Right atrium auricular region (tissue), 2 donors: ENCODE measurements around the gene ZBTB46. TPM values are rescaled to one million over a fixed set of nuclear protein-coding genes. Genes with fewer than 3 reads are reported as not detected.

Experiments
- DNase-seq: peaks from one replicate; pipeline ENCODE4 v3.0.0-alpha.2; 2019; ENCODE audit warnings: low spot score
- H3K27ac ChIP-seq, 2 donors: fragments of 200-600 bp; sonication (generic); 1 replicate in 1 of 2; 2 replicates in 1 of 2; pipeline ENCODE4 v1.5.1; 2016 to 2019
- H3K27me3 ChIP-seq, 2 donors: fragments of 200-600 bp; sonication (generic); one replicate each; pipeline versions ENCODE4 v1.5.1 to v1.6.0; 2017 to 2019
- H3K36me3 ChIP-seq: fragments of 200-600 bp; sonication (generic); one replicate; pipeline ENCODE4 v1.5.1; 2016
- H3K4me1 ChIP-seq, 2 donors: fragments of 200-600 bp; sonication (generic); one replicate each; pipeline versions ENCODE4 v1.5.1 to v1.6.0; 2017 to 2019
- H3K4me3 ChIP-seq, 2 donors: fragments of 200-600 bp; sonication (generic); 1 replicate in 1 of 2; 2 replicates in 1 of 2; pipeline ENCODE4 v1.5.1; 2017 to 2019; ENCODE audit warnings: mild to moderate bottlenecking in 1 of 2, moderate library complexity in 1 of 2
- H3K9me3 ChIP-seq, 2 donors: fragments of 200-600 bp; sonication (generic); one replicate each; pipeline ENCODE4 v1.5.1; 2019
- CTCF ChIP-seq, 2 donors: fragments of 200-600 bp; sonication (generic); IDR thresholded peaks; one replicate each; pipeline ENCODE4 v1.5.1; 2019; ENCODE audit warnings: antibody characterized with exemption in 2 of 2
- total RNA-seq, 2 donors: library from RNA; depleted of rRNA; stranded (reverse); fragments of >200 nt; gene quantifications; one replicate each; pipeline ENCODE4 v1.1.0, GENCODE V29; 2016

ZBTB46 gene
- total RNA-seq, 2 donors from 2014 or later: 12.2 to 17.8 TPM

DNA sequence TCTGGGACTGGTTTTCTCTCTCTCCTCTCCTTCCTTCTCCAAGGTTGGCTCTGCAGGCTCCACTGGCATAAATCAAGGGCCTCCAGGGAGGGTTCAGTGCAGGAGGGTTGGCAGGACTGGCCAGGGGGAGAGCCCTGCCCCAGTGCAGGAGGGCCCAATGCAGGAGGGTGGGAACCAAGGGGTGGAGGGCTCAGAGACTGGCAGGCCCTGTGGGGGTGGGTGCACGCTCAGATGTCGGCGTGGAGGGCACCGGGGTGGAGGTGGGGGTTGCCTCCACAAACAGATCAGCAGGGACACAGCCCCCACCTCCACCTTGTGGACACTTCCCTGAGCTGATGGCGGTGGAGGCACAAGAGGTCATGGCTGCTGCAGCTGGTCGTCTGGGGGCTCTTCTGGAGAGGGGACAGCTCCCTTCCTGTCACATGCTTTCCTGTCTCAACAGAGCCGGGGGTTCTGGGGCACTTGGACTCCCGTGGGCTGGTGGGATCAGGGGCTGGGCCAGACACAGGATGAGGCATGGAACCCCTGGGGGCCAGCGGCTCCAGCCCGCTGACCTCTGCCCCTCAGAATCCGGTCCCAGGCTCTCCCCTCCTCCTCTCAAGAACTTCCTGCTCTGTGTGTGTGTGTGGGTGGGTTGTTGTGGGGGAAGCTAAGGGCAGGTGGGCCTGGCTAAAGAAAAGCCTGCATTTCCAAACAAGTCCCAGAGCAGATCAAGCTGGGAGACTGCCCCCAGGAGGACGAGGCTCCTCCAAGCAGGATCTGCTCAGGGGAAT is 27.5 kb upstream of the ZBTB46 start:
- H3K36me3 ChIP-seq: peaks cover 8% of the 10 kb centered on the region
- no peak overlapping the region for H3K4me3 ChIP-seq
- H3K27me3 ChIP-seq: no peaks in the 10 kb centered on the region
- peak overlapping the region; percentile 48 to 52 for H3K27ac ChIP-seq
- peak; percentile 15 to 56 for TF ChIP-seq CTCF (IDR thresholded peaks at IDR 0.05)
- no peak for DNase-seq
- no peaks in the 10 kb centered on the region for H3K9me3 ChIP-seq
- H3K4me1 ChIP-seq: peaks cover 0 to 59% of the 10 kb centered on the region in 2 donors

GRCh38 chr20:63857764-63858392 is 26.8 kb upstream of the ZBTB46 start:
- Histone ChIP-seq H3K27ac (peak overlapping the region in 1 of 2 donors; percentile 48), H3K4me3 (no peak overlapping the region)

DNA sequence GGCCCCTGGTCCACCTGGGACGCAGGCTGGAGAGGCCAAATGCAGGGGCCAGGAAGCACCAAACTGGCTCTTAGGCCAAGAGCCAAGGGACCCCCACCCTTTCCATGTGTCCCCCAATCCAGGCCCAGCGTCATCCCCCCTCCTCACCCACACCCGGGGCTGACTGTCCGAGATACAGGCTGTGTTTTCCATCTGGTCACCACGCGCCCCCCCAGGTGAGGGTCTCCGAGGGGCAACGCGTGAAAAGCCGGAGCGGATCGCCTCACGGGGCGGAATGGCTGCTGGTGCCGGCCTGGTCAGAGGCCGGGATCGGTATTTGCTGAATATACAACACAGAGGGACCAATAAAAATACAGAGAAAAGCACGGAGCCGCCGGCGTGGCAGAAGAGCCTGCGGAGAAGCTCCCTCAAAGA is 25.0 kb upstream of the ZBTB46 start:
- Histone ChIP-seq H3K27ac (peak overlapping the region in 1 of 2 donors; percentile 74), H3K27me3 (no peaks in the 10 kb centered on the region), H3K4me1 (peaks cover 0 to 55% of the 10 kb centered on the region in 2 donors), H3K36me3 (no peaks in the 10 kb centered on the region), H3K9me3 (no peaks in the 10 kb centered on the region), H3K4me3 (no peak overlapping the region)
- DNase-seq: no peak
- TF ChIP-seq CTCF (IDR thresholded peaks at IDR 0.05): no peak

More at GRCh38 chr20:63857764-63858392, 26.8 kb upstream of the ZBTB46 start:
- no peaks in the 10 kb centered on the region for H3K27me3 ChIP-seq
- TF ChIP-seq CTCF (IDR thresholded peaks at IDR 0.05): no peak
- peaks cover 0 to 55% of the 10 kb centered on the region in 2 donors for H3K4me1 ChIP-seq
- no peak for DNase-seq
- H3K36me3 ChIP-seq: peaks cover 8% of the 10 kb centered on the region
- H3K9me3 ChIP-seq: no peaks in the 10 kb centered on the region

GRCh38 chr20:63855363-63856097 is 24.5 kb upstream of the ZBTB46 start:
- Histone ChIP-seq H3K9me3 (no peaks in the 10 kb centered on the region), H3K36me3 (no peaks in the 10 kb centered on the region), H3K4me3 (peak overlapping the region in 1 of 2 donors; percentile 26), H3K4me1 (peaks cover 0 to 55% of the 10 kb centered on the region in 2 donors), H3K27ac (peak overlapping the region; percentile 72 to 74), H3K27me3 (no peaks in the 10 kb centered on the region)
- no peak for TF ChIP-seq CTCF (IDR thresholded peaks at IDR 0.05)
- DNase-seq: no peak

DNA sequence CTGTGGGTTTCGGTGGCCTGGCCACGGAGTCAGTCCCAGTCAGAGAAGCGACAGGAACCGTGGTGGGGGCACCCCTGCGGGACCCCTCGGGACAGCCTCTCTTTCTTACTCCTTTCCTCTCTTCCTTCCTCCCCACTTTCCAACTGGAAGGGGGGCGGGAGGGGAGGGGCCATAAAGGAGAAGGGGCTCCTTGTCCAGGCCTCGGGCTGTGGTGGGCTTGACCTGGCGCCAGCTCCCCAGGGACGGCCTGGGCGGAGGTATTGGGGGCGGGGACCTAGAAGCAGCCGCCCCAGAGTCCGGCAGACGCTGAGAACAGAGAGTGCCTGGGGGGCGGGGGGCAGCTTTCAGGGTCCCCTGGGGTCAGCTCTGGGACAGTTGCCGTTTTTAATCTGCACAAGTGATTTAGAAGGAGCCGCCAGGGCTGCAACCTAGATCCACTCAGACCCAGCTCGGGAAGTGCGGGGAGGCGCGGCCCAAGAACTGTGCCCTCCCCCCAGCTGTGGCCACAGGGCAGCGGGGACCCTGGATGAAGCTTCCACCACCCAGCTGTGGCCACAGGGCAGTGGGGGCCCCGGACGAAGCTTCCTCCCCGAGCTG is 23.8 kb upstream of the ZBTB46 start:
- Histone ChIP-seq H3K4me1 (peaks cover 0 to 55% of the 10 kb centered on the region in 2 donors), H3K9me3 (no peaks in the 10 kb centered on the region), H3K36me3 (no peaks in the 10 kb centered on the region), H3K4me3 (peak overlapping the region in 1 of 2 donors; percentile 26), H3K27ac (peak overlapping the region; percentile 72 to 74), H3K27me3 (no peaks in the 10 kb centered on the region)
- no peak for TF ChIP-seq CTCF (IDR thresholded peaks at IDR 0.05)
- DNase-seq: no peak
